Epithelial cell of proximal tubule (primary cell): Measurements from ENCODE around the gene CALHM6. TPM values are rescaled to one million over a fixed set of nuclear protein-coding genes. Genes with fewer than 3 reads are reported as not detected.

ENCODE experiments used
- DNase-seq: peaks from one replicate; pipeline ENCODE4 v3.0.0-alpha.2; 2011; ENCODE audit warnings: low read depth
- H3K4me3 ChIP-seq: 2 replicates; pipeline ENCODE4 v1.5.1; 2011; ENCODE audit warnings: low read depth, mild to moderate bottlenecking, low read length
- total RNA-seq: library from RNA; depleted of rRNA; stranded (reverse); fragments of >200 nt; gene quantifications from 2 replicates; pipeline ENCODE4 v1.2.3, GENCODE V29; 2015
- TF ChIP-seq, protein P1 (sequence below): conservative IDR thresholded peaks from 2 replicates; pipeline ENCODE4 v1.5.1; 2012; ENCODE audit warnings: low read depth, mild to moderate bottlenecking, low read length

The CALHM6 gene
- total RNA-seq, 1 donor from 2014 or later: 0.35 TPM

DNA sequence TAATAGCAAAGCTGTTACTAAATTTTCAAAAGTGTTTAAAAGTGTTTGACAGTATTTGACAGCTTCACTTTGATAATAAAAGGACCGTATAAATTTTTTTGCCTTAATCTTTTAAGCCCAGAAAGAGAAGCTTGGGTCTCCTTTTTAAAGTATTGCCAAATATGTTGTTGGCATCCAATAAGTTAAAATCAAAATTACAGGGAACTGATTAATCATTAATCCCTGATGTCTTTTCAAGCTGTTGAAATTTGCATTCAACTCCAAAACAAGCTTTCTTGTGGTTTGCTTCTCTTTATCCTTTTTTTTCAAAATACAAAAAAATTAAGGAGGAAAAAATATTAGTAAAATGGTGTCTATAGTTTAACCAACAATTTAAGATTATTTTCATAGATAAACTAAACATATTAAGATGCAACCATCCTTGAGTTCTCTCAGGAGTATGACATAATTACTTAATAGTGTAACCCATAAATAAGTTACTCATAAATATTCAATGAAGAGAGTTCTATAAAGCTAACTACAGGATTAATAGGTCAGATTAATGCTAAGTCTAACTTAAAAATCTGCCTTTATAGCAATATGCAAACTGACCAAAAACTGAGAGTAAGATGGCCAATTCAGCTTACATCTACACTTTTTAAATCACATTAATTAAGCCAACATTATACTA, 27.0 kb upstream of the CALHM6 start:
- TF ChIP-seq, protein P1, sequence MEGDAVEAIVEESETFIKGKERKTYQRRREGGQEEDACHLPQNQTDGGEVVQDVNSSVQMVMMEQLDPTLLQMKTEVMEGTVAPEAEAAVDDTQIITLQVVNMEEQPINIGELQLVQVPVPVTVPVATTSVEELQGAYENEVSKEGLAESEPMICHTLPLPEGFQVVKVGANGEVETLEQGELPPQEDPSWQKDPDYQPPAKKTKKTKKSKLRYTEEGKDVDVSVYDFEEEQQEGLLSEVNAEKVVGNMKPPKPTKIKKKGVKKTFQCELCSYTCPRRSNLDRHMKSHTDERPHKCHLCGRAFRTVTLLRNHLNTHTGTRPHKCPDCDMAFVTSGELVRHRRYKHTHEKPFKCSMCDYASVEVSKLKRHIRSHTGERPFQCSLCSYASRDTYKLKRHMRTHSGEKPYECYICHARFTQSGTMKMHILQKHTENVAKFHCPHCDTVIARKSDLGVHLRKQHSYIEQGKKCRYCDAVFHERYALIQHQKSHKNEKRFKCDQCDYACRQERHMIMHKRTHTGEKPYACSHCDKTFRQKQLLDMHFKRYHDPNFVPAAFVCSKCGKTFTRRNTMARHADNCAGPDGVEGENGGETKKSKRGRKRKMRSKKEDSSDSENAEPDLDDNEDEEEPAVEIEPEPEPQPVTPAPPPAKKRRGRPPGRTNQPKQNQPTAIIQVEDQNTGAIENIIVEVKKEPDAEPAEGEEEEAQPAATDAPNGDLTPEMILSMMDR: no peak
- no peak overlapping the region for H3K4me3 ChIP-seq
- no peak for DNase-seq

DNA sequence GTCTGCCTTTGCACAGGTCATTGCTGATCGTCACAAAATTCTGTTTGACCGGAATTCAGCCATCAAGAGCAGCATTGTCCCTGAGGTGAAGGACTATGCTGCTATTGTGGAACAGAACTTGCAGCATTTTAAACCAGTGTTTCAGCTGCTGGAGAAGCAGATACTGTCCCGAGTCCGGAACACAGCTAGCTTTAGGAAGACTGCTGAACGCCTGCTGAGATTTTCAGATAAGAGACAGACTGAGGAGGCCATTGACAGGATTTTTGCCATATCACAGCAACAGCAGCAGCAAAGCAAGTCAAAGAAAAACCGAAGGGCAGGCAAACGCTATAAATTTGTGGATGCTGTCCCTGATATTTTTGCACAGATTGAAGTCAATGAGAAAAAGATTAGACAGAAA, 24.6 kb upstream of the CALHM6 start:
- TF ChIP-seq, protein P1: no peak
- no peak overlapping the region for H3K4me3 ChIP-seq
- no peak for DNase-seq

DNA sequence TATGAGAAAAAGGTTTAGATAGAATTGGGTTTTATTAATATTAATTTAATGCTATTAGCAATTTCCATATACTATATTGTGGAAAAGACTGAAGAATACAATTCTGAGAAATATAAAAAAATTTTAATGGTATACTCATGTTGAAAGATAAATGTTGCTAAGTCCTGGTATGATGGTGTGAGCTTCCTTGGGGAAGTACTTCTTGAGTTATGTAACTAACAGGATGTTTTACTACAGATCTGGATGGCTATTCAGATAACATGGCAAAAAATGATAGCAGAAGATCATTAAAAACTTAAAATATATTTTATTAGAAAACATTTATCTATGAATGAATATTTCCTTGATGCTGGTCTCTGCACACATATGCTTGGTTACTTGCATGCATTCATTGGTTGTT, 23.5 kb upstream of the CALHM6 start:
- TF ChIP-seq, protein P1: no peak
- no peak for DNase-seq
- H3K4me3 ChIP-seq: no peak overlapping the region

DNA sequence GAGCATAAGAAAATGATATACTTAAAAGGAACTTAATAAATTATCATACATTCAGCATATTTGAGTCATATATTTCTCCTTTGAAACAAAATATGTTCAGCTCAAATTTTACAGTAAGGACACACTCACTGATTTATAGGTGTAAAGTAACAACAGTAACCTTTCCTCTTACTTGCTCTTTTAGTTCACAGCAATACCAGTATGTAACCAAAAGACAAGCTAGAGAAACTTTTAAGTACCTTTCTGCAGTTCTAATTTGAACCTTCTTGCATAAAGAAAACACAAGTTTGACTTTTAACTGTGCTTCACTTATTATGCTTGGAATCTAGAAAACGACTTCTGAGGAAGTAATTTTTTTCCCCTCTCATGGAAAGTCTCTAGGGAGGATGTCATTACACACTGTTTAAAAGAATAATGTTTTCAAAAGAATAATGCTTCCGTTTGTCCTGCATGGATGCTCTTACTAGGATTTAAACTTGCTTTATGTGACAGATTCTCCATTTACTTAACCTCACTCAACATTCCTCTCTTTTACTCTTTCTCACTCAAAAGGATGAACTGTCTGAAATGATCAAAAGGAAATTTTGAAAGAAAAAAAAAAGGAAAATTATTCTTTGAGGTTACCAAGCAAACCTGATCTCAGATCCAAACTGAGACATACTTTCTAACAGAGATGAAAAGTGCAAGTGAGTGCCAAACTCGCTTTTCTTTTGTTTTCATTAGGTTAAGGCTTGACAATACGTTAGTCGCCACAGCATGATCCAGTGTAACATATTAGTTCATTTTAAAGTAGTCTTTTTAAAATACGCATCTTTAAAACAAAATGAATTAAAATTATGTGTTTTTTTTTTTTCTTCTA, 22.4 kb upstream of the CALHM6 start:
- TF ChIP-seq, protein P1: no peak
- no peak for DNase-seq
- no peak overlapping the region for H3K4me3 ChIP-seq

DNA sequence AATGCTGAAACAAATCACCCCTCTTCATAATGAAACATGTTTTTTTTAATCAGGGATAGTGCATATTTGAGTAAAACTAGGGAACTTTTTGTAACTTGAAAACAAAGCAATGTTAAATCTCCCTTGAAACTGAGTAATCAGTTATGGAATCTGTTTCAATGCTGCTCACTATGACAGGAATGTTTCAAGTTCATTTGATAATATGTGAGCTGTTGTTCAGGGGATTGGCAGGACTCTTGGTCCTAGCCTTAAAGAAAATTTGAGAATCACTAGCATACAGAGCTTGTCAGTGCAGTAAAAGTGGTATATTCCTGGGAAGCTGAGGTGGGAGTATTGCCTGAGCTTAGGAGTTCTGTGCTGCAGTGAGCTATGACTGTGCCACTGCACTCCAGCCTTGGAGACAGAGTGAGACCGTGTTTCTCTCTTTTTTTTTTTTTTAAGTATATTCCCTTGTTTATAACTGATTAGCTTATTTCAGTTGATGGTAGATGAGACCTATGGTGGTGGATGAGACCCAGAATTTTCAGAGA, 21.6 kb upstream of the CALHM6 start:
- TF ChIP-seq, protein P1: no peak
- no peak overlapping the region for H3K4me3 ChIP-seq
- DNase-seq: no peak

DNA sequence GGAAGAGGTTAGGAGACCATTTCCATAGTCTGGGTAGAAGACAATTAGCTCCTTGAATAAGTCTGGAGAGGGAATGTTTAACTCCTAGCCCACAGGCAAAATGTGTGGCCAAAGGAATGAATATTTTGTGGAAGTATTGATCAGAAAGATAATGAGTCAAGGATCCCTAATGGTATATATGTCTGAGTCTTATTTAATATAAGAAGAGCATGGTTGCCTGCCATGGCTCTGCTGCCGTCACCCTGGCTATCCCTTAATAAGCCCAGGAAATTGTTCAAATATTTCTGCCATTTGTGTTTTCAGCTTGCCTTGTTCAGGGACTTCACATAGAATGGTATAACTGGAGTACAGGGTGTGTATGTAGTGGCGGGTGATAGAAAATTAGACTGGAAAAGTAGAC, 18.1 kb upstream of the CALHM6 start:
- DNase-seq: no peak
- TF ChIP-seq, protein P1: no peak
- H3K4me3 ChIP-seq: no peak overlapping the region
